Fibroblast of lung (primary cell): ENCODE results near the gene COL19A1.

Source experiments
- EZH2 ChIP-seq: IDR thresholded peaks from 2 replicates; pipeline ENCODE4 v1.5.1; 2012; ENCODE audit warnings: low read length, control low read depth, mild to moderate bottlenecking; ENCODE audit errors: missing control alignments
- TF ChIP-seq, protein P1 (sequence below), 2 donors: IDR thresholded peaks in 1 of 2; conservative IDR thresholded peaks in 1 of 2; 1 replicate in 1 of 2; 2 replicates in 1 of 2; pipeline ENCODE4 v1.5.1; 2011 to 2012; ENCODE audit warnings: low read length in 2 of 2, control low read depth in 1 of 2, inconsistent platforms in 1 of 2, low read depth in 1 of 2, mild to moderate bottlenecking in 1 of 2

DNA sequence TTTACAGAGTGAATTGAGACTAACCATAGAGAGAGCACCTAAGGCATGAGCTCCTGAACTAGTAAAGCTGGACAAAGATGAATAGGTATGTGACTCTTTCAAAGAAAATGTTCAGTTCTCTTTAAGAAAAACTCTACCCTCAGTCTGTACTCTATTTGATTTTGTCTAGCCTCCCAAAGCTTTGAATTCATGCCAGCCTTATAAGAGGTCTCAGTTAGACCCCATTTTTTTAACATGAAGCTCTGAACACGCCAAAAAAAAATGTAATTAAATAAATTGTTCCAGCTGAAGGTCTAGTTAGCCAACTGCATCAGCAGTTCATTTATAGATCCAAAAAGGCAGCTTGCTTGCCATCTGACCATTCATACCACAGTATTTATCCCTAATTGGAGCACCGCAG lies 365.0 kb downstream of the COL19A1 start:
- TF ChIP-seq, protein P1, sequence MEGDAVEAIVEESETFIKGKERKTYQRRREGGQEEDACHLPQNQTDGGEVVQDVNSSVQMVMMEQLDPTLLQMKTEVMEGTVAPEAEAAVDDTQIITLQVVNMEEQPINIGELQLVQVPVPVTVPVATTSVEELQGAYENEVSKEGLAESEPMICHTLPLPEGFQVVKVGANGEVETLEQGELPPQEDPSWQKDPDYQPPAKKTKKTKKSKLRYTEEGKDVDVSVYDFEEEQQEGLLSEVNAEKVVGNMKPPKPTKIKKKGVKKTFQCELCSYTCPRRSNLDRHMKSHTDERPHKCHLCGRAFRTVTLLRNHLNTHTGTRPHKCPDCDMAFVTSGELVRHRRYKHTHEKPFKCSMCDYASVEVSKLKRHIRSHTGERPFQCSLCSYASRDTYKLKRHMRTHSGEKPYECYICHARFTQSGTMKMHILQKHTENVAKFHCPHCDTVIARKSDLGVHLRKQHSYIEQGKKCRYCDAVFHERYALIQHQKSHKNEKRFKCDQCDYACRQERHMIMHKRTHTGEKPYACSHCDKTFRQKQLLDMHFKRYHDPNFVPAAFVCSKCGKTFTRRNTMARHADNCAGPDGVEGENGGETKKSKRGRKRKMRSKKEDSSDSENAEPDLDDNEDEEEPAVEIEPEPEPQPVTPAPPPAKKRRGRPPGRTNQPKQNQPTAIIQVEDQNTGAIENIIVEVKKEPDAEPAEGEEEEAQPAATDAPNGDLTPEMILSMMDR (conservative IDR thresholded peaks at IDR 0.05 in 1 of 2, IDR thresholded peaks at IDR 0.05 in 1 of 2; ENCODE audit: low read depth in 1 of 2, low read length in 2 of 2), result no peak
- TF ChIP-seq EZH2, result no peak
